Activated T-cell treated with anti-CD3 and anti-CD28 coated beads, Interleukin-2, amount 50 U/mL, for 72 hours (primary cell): ENCODE results near the gene FAR1. TPM values are rescaled to one million over a fixed set of nuclear protein-coding genes. Genes with fewer than 3 reads are reported as not detected.

Experiments used
- ATAC-seq, 2 donors: fragments of 150-1000 bp; cut with Tn5 transposase; replicated peaks in 1 of 2; 2 replicates each; pipeline ENCODE4 v1.10.0; 2021; ENCODE audit warnings: moderate library complexity in 2 of 2, mild to moderate bottlenecking in 1 of 2
- DNase-seq, 2 donors: peaks; one replicate each; pipeline ENCODE4 v3.0.0; 2021 to 2022; ENCODE audit warnings: mixed read lengths in 1 of 2
- H3K27ac Mint-ChIP-seq: one replicate; pipeline ENCODE4 v1.8.0; 2022; ENCODE audit warnings: mild to moderate bottlenecking, moderate library complexity, mixed read lengths
- H3K27me3 Mint-ChIP-seq: one replicate; pipeline ENCODE4 v1.8.0; 2022; ENCODE audit warnings: low read depth, mixed read lengths
- H3K36me3 Mint-ChIP-seq, 2 donors: one replicate each; pipeline ENCODE4 v1.8.0; 2022; ENCODE audit warnings: mixed read lengths in 2 of 2, mild to moderate bottlenecking in 1 of 2; ENCODE audit not compliant: insufficient read depth in 2 of 2
- H3K4me1 Mint-ChIP-seq: one replicate; pipeline ENCODE4 v1.8.0; 2022; ENCODE audit warnings: low read depth, mixed read lengths
- H3K4me3 Mint-ChIP-seq, 2 donors: one replicate each; pipeline ENCODE4 v1.8.0; 2022; ENCODE audit warnings: mild to moderate bottlenecking in 2 of 2, mixed read lengths in 2 of 2, moderate library complexity in 2 of 2
- H3K9me3 Mint-ChIP-seq, 2 donors: one replicate each; pipeline ENCODE4 v1.8.0; 2022; ENCODE audit warnings: mixed read lengths in 2 of 2
- total RNA-seq, 2 donors: library from RNA; stranded (reverse); gene quantifications; one replicate each; pipeline ENCODE4 v1.2.3, GENCODE V29; 2022

Gene FAR1
- total RNA-seq, 2 donors from 2014 or later, result 49.4 to 53.4 TPM

DNA sequence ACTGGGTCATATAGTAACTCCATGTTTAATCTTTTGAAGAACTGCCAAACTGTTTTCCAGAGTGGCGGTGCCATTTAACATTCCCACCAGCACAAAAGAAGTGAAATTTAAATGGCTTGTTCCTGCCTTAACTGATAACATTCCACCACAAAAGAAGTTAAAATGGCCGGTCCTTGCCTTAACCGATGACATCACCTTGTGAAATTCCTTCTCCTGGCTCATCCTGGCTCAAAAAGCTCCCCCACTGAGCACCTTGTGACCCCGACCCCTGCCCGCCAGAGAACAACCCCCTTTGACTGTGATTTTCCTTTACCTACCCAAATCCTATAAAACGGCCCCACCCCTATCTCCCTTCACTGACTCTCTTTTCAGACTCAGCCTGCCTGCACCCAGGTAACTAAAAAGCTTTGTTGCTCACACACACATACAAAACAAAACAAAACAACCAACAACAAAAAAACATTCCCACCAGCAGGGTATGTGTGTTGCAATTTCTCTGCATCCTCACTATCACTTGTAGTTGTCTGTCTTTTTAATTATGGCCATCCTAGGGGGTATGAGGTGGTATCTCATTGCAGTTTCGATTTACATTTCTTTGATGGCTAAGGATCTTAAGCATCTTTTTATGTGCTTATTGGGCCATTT is 109.0 kb downstream of the FAR1 start:
- Mint-ChIP-seq H3K36me3 (no peaks in the 10 kb centered on the region), H3K4me3 (no peak overlapping the region), H3K9me3 (no peaks in the 10 kb centered on the region), H3K4me1 (no peaks in the 10 kb centered on the region), H3K27ac (no peak overlapping the region), H3K27me3 (no peaks in the 10 kb centered on the region)
- ATAC-seq, result no peak
- no peak for DNase-seq

DNA sequence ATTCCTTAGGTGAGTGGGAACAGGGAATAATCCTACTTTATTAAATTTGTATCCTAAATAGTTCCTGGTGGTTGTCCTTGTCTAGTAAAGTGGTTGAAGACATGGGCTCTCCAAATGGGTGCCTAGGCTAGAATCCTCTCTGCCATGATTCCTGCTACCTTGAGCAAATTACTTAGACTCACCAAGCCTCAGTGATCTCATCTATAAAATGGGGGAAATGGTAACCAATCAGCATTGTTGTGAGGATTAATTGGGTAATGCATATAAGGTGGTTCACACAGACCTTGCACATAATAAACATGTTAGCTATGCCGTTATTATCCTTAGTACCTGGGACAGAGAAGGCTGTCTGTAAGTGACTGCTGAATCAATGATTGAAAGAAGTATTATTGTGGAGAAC is 109.9 kb downstream of the FAR1 start:
- no peaks in the 10 kb centered on the region for H3K27me3 Mint-ChIP-seq
- H3K9me3 Mint-ChIP-seq, result no peaks in the 10 kb centered on the region
- H3K4me1 Mint-ChIP-seq, result no peaks in the 10 kb centered on the region
- no peaks in the 10 kb centered on the region for H3K36me3 Mint-ChIP-seq
- H3K27ac Mint-ChIP-seq, result no peak overlapping the region
- DNase-seq (no peak), ATAC-seq (no peak)
- no peak overlapping the region for H3K4me3 Mint-ChIP-seq

DNA sequence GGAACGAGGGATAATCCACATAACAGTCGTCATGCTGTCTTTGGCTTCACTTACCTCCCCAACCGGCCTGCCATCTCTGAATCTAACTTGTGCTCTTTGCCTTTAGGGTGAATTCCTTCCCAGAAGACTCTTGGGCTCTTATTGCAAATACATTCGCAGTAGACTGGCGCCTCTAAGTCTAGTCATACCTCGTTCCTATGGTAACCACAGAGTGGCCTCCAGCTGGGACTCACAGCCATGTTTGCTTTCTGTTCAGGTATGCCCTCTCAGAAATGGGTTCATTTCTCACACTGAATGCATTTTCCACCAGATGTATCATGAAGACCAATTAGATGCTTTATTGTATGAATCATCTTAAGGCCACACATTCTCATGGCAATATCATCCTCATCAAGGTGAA is 112.7 kb downstream of the FAR1 start:
- no peaks in the 10 kb centered on the region for H3K36me3 Mint-ChIP-seq
- H3K4me1 Mint-ChIP-seq, result no peaks in the 10 kb centered on the region
- no peak for ATAC-seq
- no peak overlapping the region for H3K4me3 Mint-ChIP-seq
- H3K27me3 Mint-ChIP-seq, result no peaks in the 10 kb centered on the region
- no peaks in the 10 kb centered on the region for H3K9me3 Mint-ChIP-seq
- no peak for DNase-seq
- H3K27ac Mint-ChIP-seq, result no peak overlapping the region

Other genes starting within 250 kb of the FAR1 start
- 10 to 100 TPM; 19.8 to 21.5 TPM for gene BTBD10, start 205.4 kb upstream of the FAR1 start, total RNA-seq
- gene PTH, start 172.7 kb upstream of the FAR1 start, total RNA-seq, result not detected